ENCODE results near the gene ARHGAP10.

The ARHGAP10 gene

DNA sequence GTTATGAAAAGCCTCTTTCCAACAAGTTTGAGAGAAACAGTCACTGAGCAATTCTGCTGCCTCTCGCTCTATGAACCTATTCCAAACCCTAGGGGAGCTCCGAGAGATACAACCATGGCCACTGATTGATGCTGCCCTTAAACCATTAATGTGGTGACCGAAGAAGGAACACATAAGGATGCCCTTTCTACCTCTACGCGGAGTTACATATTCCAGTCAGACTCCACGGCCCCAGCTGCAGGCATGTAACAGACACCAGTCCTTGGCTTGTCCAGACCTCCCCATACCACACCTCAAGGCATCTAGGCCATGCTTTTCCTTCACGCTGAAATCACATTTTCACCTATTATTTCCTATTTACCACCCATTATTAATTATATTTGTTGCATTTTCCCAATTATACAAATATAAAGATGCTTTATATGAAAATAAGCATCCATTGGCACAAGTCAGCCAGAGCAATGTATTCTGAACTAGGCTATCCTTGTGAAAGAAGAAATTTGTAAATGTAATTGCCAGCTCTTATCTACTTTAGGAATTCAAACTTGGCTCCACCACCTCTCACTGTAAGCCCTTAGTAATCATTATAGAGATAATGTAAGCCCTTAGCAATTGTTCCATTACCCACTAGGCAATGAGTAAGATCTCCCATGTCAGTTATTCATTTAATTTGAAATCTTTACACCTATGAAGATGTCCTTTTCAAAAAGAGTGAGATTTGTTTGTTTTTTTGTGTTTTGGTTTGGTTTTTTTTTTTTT lies 371.9 kb downstream of the ARHGAP10 start:
- Histone ChIP-seq H3K36me3 (ENCODE audit: control insufficient read depth in 1 of 2, insufficient read depth in 2 of 2, low read length in 2 of 2) (peaks cover 5 to 32% of the 10 kb centered on the region in 2 donors), H3K4me3 (ENCODE audit: low read depth in 1 of 2, low read length in 2 of 2) (no peak overlapping the region), H3K9ac (ENCODE audit: low read depth in 1 of 2, low read length in 2 of 2) (no peak overlapping the region), H3K4me1 (ENCODE audit: control insufficient read depth in 1 of 2, insufficient read depth in 2 of 2, low read length in 2 of 2) (no peaks in the 10 kb centered on the region), H3K9me3 (ENCODE audit: control insufficient read depth in 1 of 2, low read length in 2 of 2) (peaks cover 0 to 3% of the 10 kb centered on the region in 2 donors), H3K27ac (ENCODE audit: low read depth, low read length) (no peak overlapping the region), H3K27me3 (ENCODE audit: control insufficient read depth in 1 of 2, insufficient read depth in 2 of 2, low read length in 2 of 2) (no peaks in the 10 kb centered on the region)

DNA sequence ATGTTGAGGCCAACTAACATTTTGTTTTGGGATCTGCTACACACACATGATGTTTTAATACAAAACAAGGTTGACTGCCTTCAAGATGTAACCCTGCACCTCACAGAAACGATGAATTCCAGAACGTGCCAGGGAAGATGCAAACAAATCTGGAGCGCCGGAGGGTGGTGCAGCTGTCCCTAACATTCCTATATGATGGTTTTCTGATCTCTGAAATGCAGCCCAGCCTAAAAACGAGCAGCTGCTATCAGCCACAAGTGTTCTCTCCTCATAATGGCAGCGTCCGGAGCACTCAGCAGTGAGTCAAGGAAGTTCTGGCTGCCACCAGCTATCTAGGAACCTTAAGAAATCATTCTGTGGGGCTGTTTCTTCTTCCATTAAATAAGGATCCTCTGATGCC lies 376.9 kb downstream of the ARHGAP10 start:
- H3K4me3 ChIP-seq (ENCODE audit: low read depth in 1 of 2, low read length in 2 of 2): no peak overlapping the region
- peaks cover 0 to 3% of the 10 kb centered on the region in 2 donors for H3K9me3 ChIP-seq (ENCODE audit: control insufficient read depth in 1 of 2, low read length in 2 of 2)
- H3K36me3 ChIP-seq (ENCODE audit: control insufficient read depth in 1 of 2, insufficient read depth in 2 of 2, low read length in 2 of 2): peaks cover 13 to 45% of the 10 kb centered on the region in 2 donors
- no peak overlapping the region for H3K27ac ChIP-seq (ENCODE audit: low read depth, low read length)
- no peaks in the 10 kb centered on the region for H3K4me1 ChIP-seq (ENCODE audit: control insufficient read depth in 1 of 2, insufficient read depth in 2 of 2, low read length in 2 of 2)
- no peaks in the 10 kb centered on the region for H3K27me3 ChIP-seq (ENCODE audit: control insufficient read depth in 1 of 2, insufficient read depth in 2 of 2, low read length in 2 of 2)
- H3K9ac ChIP-seq (ENCODE audit: low read depth in 1 of 2, low read length in 2 of 2): no peak overlapping the region

DNA sequence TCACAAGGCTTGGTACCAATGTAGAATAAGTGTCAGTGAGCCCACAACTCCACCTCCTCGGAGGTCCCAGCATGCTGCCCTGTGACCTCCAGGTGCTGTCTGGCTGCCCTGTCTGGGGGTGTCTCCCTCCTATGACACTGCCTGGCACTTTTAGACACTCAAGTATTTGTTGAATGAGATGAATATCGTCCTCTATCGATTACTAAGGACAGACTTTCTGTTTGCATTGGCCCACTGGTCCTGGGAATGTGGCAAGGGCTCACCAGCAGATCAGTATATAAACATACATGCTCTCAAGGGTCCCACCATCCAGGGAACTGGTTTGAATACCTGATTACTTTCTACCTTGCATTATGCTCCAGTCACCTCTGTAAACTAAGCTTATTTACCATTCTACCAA lies 377.3 kb downstream of the ARHGAP10 start:
- Histone ChIP-seq H3K27ac (ENCODE audit: low read depth, low read length) (no peak overlapping the region), H3K9me3 (ENCODE audit: control insufficient read depth in 1 of 2, low read length in 2 of 2) (peaks cover 0 to 3% of the 10 kb centered on the region in 2 donors), H3K36me3 (ENCODE audit: control insufficient read depth in 1 of 2, insufficient read depth in 2 of 2, low read length in 2 of 2) (peaks cover 15 to 49% of the 10 kb centered on the region in 2 donors), H3K4me3 (ENCODE audit: low read depth in 1 of 2, low read length in 2 of 2) (no peak overlapping the region), H3K27me3 (ENCODE audit: control insufficient read depth in 1 of 2, insufficient read depth in 2 of 2, low read length in 2 of 2) (no peaks in the 10 kb centered on the region), H3K4me1 (ENCODE audit: control insufficient read depth in 1 of 2, insufficient read depth in 2 of 2, low read length in 2 of 2) (no peaks in the 10 kb centered on the region), H3K9ac (ENCODE audit: low read depth in 1 of 2, low read length in 2 of 2) (no peak overlapping the region)

- Histone ChIP-seq H3K4me1 (ENCODE audit: control insufficient read depth in 1 of 2, insufficient read depth in 2 of 2, low read length in 2 of 2) (no peaks in the 10 kb centered on the region), H3K27ac (ENCODE audit: low read depth, low read length) (no peak overlapping the region), H3K4me3 (ENCODE audit: low read depth in 1 of 2, low read length in 2 of 2) (no peak overlapping the region), H3K9ac (ENCODE audit: low read depth in 1 of 2, low read length in 2 of 2) (no peak overlapping the region), H3K36me3 (ENCODE audit: control insufficient read depth in 1 of 2, insufficient read depth in 2 of 2, low read length in 2 of 2) (peaks cover 15 to 41% of the 10 kb centered on the region in 2 donors), H3K9me3 (ENCODE audit: control insufficient read depth in 1 of 2, low read length in 2 of 2) (peaks cover 0 to 3% of the 10 kb centered on the region in 2 donors), H3K27me3 (ENCODE audit: control insufficient read depth in 1 of 2, insufficient read depth in 2 of 2, low read length in 2 of 2) (no peaks in the 10 kb centered on the region)
These were observed 378.3 kb downstream of the ARHGAP10 start for GRCh38 chr4:148110169-148110568.

DNA sequence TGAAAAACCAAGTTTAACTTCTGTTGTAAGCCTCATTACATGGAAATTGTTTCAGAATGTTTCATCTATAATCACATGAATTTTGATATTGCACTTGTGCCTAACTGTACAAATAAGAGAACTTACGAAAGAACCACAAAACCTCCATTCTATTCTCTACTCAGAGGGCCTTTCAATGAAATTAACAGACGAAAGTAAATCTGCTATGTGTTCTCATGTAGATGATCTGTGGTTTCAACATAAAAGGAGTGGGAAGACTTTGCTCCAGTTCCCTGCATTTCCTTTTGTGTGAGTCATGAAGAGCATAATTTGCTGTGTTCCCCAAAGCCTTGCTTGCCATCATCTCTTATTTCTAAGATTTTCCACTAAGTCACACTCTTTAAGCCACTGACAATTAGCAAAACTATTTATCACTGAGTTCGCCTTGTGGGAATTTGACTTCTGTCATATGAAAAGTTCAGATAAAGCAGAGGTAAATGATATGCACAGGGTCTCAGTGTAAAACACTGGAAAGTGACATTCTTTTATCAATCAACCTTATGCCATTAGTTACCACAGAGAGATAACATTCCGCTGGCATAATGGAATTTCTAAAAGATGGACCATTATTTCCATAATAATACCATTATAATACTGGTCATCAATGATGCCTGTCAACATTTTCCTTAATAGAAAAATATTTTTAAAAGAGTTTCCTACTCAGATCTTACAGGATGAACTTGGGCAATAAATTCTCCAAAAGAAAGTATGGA lies 380.5 kb downstream of the ARHGAP10 start:
- Histone ChIP-seq H3K4me1 (ENCODE audit: control insufficient read depth in 1 of 2, insufficient read depth in 2 of 2, low read length in 2 of 2) (no peaks in the 10 kb centered on the region), H3K27me3 (ENCODE audit: control insufficient read depth in 1 of 2, insufficient read depth in 2 of 2, low read length in 2 of 2) (no peaks in the 10 kb centered on the region), H3K27ac (ENCODE audit: low read depth, low read length) (no peak overlapping the region), H3K4me3 (ENCODE audit: low read depth in 1 of 2, low read length in 2 of 2) (no peak overlapping the region), H3K9me3 (ENCODE audit: control insufficient read depth in 1 of 2, low read length in 2 of 2) (no peaks in the 10 kb centered on the region), H3K9ac (ENCODE audit: low read depth in 1 of 2, low read length in 2 of 2) (no peak overlapping the region), H3K36me3 (ENCODE audit: control insufficient read depth in 1 of 2, insufficient read depth in 2 of 2, low read length in 2 of 2) (peaks cover 15 to 43% of the 10 kb centered on the region in 2 donors)

DNA sequence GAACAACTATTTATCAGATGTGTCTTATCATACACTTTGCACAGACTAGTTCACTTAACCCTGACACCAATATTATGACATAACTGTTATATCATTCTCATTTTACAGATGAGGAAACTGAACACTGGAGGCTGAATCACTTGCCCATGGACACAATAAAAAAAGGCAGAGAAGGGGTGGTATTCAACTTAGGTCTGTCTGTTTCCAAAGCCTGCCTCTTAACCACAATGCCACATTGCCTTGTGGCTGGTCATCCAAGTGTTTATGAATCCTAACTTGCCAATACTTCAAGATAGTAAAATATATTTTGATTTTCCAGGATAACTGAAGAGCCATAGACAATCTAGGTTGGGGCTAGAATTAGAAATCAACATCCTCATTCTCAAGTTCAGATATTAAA lies 382.5 kb downstream of the ARHGAP10 start:
- H3K27me3 ChIP-seq (ENCODE audit: control insufficient read depth in 1 of 2, insufficient read depth in 2 of 2, low read length in 2 of 2): no peaks in the 10 kb centered on the region
- H3K27ac ChIP-seq (ENCODE audit: low read depth, low read length): no peak overlapping the region
- H3K4me1 ChIP-seq (ENCODE audit: control insufficient read depth in 1 of 2, insufficient read depth in 2 of 2, low read length in 2 of 2): no peaks in the 10 kb centered on the region
- H3K4me3 ChIP-seq (ENCODE audit: low read depth in 1 of 2, low read length in 2 of 2): no peak overlapping the region
- H3K36me3 ChIP-seq (ENCODE audit: control insufficient read depth in 1 of 2, insufficient read depth in 2 of 2, low read length in 2 of 2): peaks cover 14 to 50% of the 10 kb centered on the region in 2 donors
- no peaks in the 10 kb centered on the region for H3K9me3 ChIP-seq (ENCODE audit: control insufficient read depth in 1 of 2, low read length in 2 of 2)
- no peak overlapping the region for H3K9ac ChIP-seq (ENCODE audit: low read depth in 1 of 2, low read length in 2 of 2)

DNA sequence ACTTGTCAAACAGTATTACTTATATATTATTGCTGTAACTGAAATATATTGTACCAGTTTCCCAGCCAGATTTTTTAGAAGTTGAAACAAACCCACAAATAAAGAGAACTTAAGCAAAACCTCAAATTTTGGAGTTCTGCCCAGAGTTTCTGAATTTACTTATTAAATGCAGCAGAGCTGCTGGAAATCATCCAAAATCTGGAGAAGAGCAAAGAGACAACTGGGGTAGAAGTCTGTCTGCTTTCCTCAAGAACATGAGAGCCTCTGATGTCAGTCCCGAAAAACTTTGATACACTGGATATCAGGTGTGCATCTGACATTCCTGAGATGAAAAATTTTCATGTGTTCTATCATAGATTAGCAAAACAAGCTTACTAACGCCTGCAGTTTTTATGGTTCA lies 384.4 kb downstream of the ARHGAP10 start:
- H3K9ac ChIP-seq (ENCODE audit: low read depth in 1 of 2, low read length in 2 of 2): no peak overlapping the region
- no peaks in the 10 kb centered on the region for H3K27me3 ChIP-seq (ENCODE audit: control insufficient read depth in 1 of 2, insufficient read depth in 2 of 2, low read length in 2 of 2)
- H3K36me3 ChIP-seq (ENCODE audit: control insufficient read depth in 1 of 2, insufficient read depth in 2 of 2, low read length in 2 of 2): peaks cover 18 to 43% of the 10 kb centered on the region in 2 donors
- no peaks in the 10 kb centered on the region for H3K9me3 ChIP-seq (ENCODE audit: control insufficient read depth in 1 of 2, low read length in 2 of 2)
- no peak overlapping the region for H3K4me3 ChIP-seq (ENCODE audit: low read depth in 1 of 2, low read length in 2 of 2)
- no peaks in the 10 kb centered on the region for H3K4me1 ChIP-seq (ENCODE audit: control insufficient read depth in 1 of 2, insufficient read depth in 2 of 2, low read length in 2 of 2)
- no peak overlapping the region for H3K27ac ChIP-seq (ENCODE audit: low read depth, low read length)

DNA sequence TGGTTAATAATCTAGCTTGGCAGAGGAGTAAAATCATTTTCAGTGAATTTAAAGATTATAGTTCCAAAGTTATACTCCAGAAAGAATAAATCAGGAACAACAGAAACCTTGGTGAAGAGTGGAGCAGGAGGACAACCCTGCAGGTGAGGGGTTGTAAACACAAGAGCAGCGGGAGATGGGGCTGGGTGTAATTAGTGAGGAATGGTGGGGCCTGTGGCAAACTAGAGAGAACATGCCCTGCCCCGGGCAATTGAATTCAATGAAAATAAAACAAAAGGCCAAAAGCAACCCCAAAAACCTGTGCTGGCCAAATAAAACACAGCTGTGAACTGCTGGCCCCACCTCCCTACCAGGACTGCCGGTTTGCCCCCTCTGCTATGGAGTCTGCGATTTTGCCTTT lies 385.1 kb downstream of the ARHGAP10 start:
- Histone ChIP-seq H3K4me1 (ENCODE audit: control insufficient read depth in 1 of 2, insufficient read depth in 2 of 2, low read length in 2 of 2) (no peaks in the 10 kb centered on the region), H3K9me3 (ENCODE audit: control insufficient read depth in 1 of 2, low read length in 2 of 2) (no peaks in the 10 kb centered on the region), H3K27ac (ENCODE audit: low read depth, low read length) (no peak overlapping the region), H3K9ac (ENCODE audit: low read depth in 1 of 2, low read length in 2 of 2) (no peak overlapping the region), H3K36me3 (ENCODE audit: control insufficient read depth in 1 of 2, insufficient read depth in 2 of 2, low read length in 2 of 2) (peaks cover 18 to 39% of the 10 kb centered on the region in 2 donors), H3K27me3 (ENCODE audit: control insufficient read depth in 1 of 2, insufficient read depth in 2 of 2, low read length in 2 of 2) (no peaks in the 10 kb centered on the region), H3K4me3 (ENCODE audit: low read depth in 1 of 2, low read length in 2 of 2) (no peak overlapping the region)

- H3K4me3 ChIP-seq (ENCODE audit: low read depth in 1 of 2, low read length in 2 of 2): no peak overlapping the region
- no peak overlapping the region for H3K27ac ChIP-seq (ENCODE audit: low read depth, low read length)
- H3K36me3 ChIP-seq (ENCODE audit: control insufficient read depth in 1 of 2, insufficient read depth in 2 of 2, low read length in 2 of 2): peaks cover 23 to 32% of the 10 kb centered on the region in 2 donors
- no peaks in the 10 kb centered on the region for H3K27me3 ChIP-seq (ENCODE audit: control insufficient read depth in 1 of 2, insufficient read depth in 2 of 2, low read length in 2 of 2)
- H3K9me3 ChIP-seq (ENCODE audit: control insufficient read depth in 1 of 2, low read length in 2 of 2): peaks cover 2% of the 10 kb centered on the region in 2 donors
- no peak overlapping the region for H3K9ac ChIP-seq (ENCODE audit: low read depth in 1 of 2, low read length in 2 of 2)
- H3K4me1 ChIP-seq (ENCODE audit: control insufficient read depth in 1 of 2, insufficient read depth in 2 of 2, low read length in 2 of 2): no peaks in the 10 kb centered on the region
These were observed 386.3 kb downstream of the ARHGAP10 start for GRCh38 chr4:148118179-148118578.

GRCh38 chr4:148118633-148119032 lies 386.7 kb downstream of the ARHGAP10 start:
- Histone ChIP-seq H3K27me3 (ENCODE audit: control insufficient read depth in 1 of 2, insufficient read depth in 2 of 2, low read length in 2 of 2) (no peaks in the 10 kb centered on the region), H3K4me3 (ENCODE audit: low read depth in 1 of 2, low read length in 2 of 2) (no peak overlapping the region), H3K9me3 (ENCODE audit: control insufficient read depth in 1 of 2, low read length in 2 of 2) (peaks cover 5 to 6% of the 10 kb centered on the region in 2 donors), H3K9ac (ENCODE audit: low read depth in 1 of 2, low read length in 2 of 2) (no peak overlapping the region), H3K4me1 (ENCODE audit: control insufficient read depth in 1 of 2, insufficient read depth in 2 of 2, low read length in 2 of 2) (no peaks in the 10 kb centered on the region), H3K36me3 (ENCODE audit: control insufficient read depth in 1 of 2, insufficient read depth in 2 of 2, low read length in 2 of 2) (peaks cover 21 to 27% of the 10 kb centered on the region in 2 donors), H3K27ac (ENCODE audit: low read depth, low read length) (no peak overlapping the region)

Data from duodenal mucosa (tissue), 2 donors.